ENCODE measurements around the gene EDA.

The EDA gene

DNA sequence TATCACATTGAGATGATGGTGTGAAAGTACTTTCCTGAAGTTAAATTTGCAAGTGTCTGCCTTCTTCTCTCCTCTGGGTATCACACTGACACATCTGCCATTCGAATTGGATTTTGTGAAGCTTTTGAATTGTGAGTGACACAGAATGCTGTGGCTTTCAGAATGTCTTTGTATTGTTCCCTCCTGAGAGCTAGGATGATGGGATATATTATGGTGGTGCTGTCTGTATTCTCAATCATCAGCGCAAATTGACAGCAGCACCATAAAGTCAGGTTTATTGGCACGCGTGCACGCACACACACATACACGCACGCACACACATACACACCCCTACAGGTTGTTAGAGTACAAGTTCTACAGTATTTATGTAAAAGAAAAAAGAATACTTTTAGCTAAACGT lies 290.5 kb downstream of the EDA start:
- Histone ChIP-seq H3K27ac (ENCODE audit: insufficient read depth, low read depth, low read length, poor library complexity, severe bottlenecking) (no peak overlapping the region), H3K4me1 (ENCODE audit: control insufficient read depth, insufficient read depth, low read length) (no peaks in the 10 kb centered on the region), H3K36me3 (ENCODE audit: control insufficient read depth, insufficient read depth, low read length) (no peaks in the 10 kb centered on the region), H3K27me3 (ENCODE audit: control insufficient read depth, insufficient read depth, low read length, poor library complexity, severe bottlenecking) (no peaks in the 10 kb centered on the region), H3K4me3 (ENCODE audit: insufficient read depth, low read depth, low read length) (no peak overlapping the region), H3K9me3 (ENCODE audit: control insufficient read depth, low read length) (no peaks in the 10 kb centered on the region)
- 92% methylated on average over 2 of the region's 8 CpGs; no CpG with 5 or more reads in 1 of the 2 experiments for WGBS, 2 experiments

DNA sequence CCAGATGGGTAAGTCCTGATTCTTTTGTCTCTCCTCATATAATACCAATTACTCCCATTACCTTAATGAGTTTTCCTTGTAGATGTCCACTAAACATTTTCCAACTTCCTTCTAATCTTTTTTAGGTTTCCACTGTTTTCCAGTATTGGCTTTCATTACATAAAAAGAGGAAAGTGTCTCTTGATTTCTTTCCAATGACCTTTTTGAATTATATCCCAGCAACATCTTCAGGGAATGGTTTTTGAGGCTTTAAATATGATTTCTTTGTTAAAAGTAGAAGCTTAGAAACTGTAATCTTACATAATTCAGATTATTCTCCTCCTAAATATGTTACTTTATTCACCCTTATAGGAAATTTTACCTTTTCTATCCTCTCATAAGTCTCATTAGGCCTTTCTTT lies 298.9 kb downstream of the EDA start:
- Histone ChIP-seq H3K4me3 (ENCODE audit: insufficient read depth, low read depth, low read length) (no peak overlapping the region), H3K36me3 (ENCODE audit: control insufficient read depth, insufficient read depth, low read length) (no peaks in the 10 kb centered on the region), H3K4me1 (ENCODE audit: control insufficient read depth, insufficient read depth, low read length) (no peaks in the 10 kb centered on the region), H3K27me3 (ENCODE audit: control insufficient read depth, insufficient read depth, low read length, poor library complexity, severe bottlenecking) (no peaks in the 10 kb centered on the region), H3K9me3 (ENCODE audit: control insufficient read depth, low read length) (no peaks in the 10 kb centered on the region), H3K27ac (ENCODE audit: insufficient read depth, low read depth, low read length, poor library complexity, severe bottlenecking) (no peak overlapping the region)

DNA sequence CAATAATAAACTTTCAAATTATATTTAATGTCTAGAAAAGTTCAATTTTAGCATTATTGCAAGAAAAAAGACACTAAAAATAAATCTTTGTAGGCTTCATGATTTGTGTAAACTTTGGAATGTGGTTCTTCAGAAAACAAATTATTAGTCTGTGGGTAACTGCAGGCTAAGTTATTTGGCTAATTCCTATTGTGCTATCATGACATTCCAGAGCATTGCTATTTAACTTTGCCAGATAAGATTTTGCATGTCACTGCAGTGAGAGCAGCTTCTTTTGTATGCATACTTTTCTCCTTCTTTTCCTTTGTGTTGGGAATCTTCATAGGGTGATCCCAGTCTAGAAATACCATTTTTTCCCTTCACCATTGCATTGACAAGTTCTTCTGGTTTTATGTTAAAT lies 303.8 kb downstream of the EDA start:
- Histone ChIP-seq H3K4me3 (ENCODE audit: insufficient read depth, low read depth, low read length) (no peak overlapping the region), H3K27me3 (ENCODE audit: control insufficient read depth, insufficient read depth, low read length, poor library complexity, severe bottlenecking) (no peaks in the 10 kb centered on the region), H3K4me1 (ENCODE audit: control insufficient read depth, insufficient read depth, low read length) (no peaks in the 10 kb centered on the region), H3K9me3 (ENCODE audit: control insufficient read depth, low read length) (no peaks in the 10 kb centered on the region), H3K36me3 (ENCODE audit: control insufficient read depth, insufficient read depth, low read length) (no peaks in the 10 kb centered on the region), H3K27ac (ENCODE audit: insufficient read depth, low read depth, low read length, poor library complexity, severe bottlenecking) (no peak overlapping the region)

DNA sequence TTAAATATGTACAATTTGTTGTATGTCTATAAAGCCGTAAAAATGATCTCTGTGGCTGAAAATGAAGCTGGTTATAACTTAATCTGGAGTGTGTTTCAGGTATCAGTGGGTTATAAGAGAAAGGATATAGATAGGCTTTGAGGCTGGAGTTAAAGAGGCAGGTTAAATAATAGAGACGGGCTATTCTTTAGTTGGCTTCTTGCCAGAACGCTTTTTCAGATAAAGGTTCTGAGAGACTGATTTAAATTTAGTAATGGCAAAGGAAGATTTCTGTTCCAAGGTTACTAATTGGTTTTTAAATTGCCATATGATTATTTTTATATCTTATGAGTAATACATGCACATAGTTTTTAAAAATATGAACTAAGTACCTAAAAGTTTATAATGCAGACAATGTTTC lies 316.4 kb downstream of the EDA start:
- Histone ChIP-seq H3K9me3 (ENCODE audit: control insufficient read depth, low read length) (no peaks in the 10 kb centered on the region), H3K4me1 (ENCODE audit: control insufficient read depth, insufficient read depth, low read length) (no peaks in the 10 kb centered on the region), H3K27ac (ENCODE audit: insufficient read depth, low read depth, low read length, poor library complexity, severe bottlenecking) (no peak overlapping the region), H3K36me3 (ENCODE audit: control insufficient read depth, insufficient read depth, low read length) (no peaks in the 10 kb centered on the region), H3K27me3 (ENCODE audit: control insufficient read depth, insufficient read depth, low read length, poor library complexity, severe bottlenecking) (no peaks in the 10 kb centered on the region), H3K4me3 (ENCODE audit: insufficient read depth, low read depth, low read length) (no peak overlapping the region)
- WGBS, 2 experiments: 97 to 98% methylated on average over 3 of the region's 3 CpGs

DNA sequence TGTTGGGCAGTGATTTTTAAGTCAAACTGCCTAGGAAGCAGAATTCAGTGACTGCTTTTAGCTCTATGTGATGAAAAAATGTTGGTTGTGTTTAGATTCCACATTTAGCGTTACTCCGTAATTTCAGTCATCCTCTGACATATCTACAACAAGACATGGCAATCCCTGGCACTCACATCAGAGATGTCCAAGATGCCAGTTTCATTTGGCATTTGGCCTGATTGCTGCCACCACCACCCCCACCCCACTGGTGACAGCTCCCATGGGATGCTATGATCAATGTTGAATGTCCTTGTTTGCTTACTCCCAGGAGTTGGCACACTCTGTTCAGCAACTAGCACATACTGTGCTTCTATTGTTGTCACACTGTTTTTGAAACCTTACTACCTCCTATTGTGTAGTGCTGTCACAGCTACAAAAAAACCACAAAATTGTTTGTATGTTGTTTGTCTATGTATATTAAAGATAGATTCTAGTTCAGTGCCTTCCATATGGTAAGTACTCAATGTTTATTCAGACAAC lies 332.4 kb downstream of the EDA start:
- 47% methylated on average over 2 of the region's 2 CpGs; no CpG with 5 or more reads in 1 of the 2 experiments for WGBS, 2 experiments

DNA sequence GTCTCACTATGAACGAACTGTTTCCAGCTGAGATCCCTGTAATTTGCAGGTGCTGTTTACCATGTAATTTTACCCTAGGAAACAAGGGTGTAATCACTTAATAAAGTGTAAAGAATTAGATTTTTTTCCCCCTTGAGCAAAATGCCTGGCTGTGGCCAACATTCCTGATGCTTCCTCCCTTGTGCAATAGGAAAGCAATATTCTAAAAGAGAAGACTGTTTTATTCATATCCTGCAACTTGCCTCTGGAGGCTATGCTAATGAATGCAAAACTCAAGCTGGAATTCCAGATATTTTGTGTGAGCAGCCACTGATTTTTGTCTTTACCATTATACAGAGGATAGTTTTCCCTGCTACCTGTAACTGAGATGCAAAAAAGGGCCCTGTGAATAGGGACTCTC lies 335.8 kb downstream of the EDA start:
- Histone ChIP-seq H3K36me3 (ENCODE audit: control insufficient read depth, insufficient read depth, low read length) (no peaks in the 10 kb centered on the region), H3K4me1 (ENCODE audit: control insufficient read depth, insufficient read depth, low read length) (no peaks in the 10 kb centered on the region), H3K27ac (ENCODE audit: insufficient read depth, low read depth, low read length, poor library complexity, severe bottlenecking) (no peak overlapping the region), H3K27me3 (ENCODE audit: control insufficient read depth, insufficient read depth, low read length, poor library complexity, severe bottlenecking) (no peaks in the 10 kb centered on the region), H3K4me3 (ENCODE audit: insufficient read depth, low read depth, low read length) (no peak overlapping the region), H3K9me3 (ENCODE audit: control insufficient read depth, low read length) (no peaks in the 10 kb centered on the region)
- WGBS, 2 experiments: 100% methylated on average over 1 of the region's 1 CpG

More for the DNA sequence above, 332.4 kb downstream of the EDA start:
- Histone ChIP-seq H3K9me3 (ENCODE audit: control insufficient read depth, low read length) (no peaks in the 10 kb centered on the region), H3K36me3 (ENCODE audit: control insufficient read depth, insufficient read depth, low read length) (no peaks in the 10 kb centered on the region), H3K4me3 (ENCODE audit: insufficient read depth, low read depth, low read length) (no peak overlapping the region), H3K4me1 (ENCODE audit: control insufficient read depth, insufficient read depth, low read length) (no peaks in the 10 kb centered on the region), H3K27ac (ENCODE audit: insufficient read depth, low read depth, low read length, poor library complexity, severe bottlenecking) (no peak overlapping the region), H3K27me3 (ENCODE audit: control insufficient read depth, insufficient read depth, low read length, poor library complexity, severe bottlenecking) (no peaks in the 10 kb centered on the region)

DNA sequence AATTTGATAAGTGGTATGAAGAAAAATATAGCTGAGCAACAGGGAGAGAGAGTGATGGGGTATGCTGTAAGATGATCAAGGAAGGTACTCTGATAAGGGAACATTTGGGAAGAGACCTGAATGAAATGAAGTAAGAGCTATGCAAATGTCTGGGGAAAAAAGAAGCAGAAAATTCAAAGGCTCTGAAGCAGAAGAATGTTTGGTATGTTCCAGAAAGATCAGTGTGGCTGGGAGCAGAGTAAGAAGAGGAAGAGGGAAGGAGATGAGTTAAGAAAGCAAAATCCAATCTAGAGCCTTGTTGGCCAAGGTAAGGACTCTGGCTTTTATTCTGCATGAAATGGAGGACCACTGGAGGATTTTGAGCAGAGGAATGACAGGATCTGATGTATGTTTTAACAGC lies 343.8 kb downstream of the EDA start:
- Histone ChIP-seq H3K4me1 (ENCODE audit: control insufficient read depth, insufficient read depth, low read length) (no peaks in the 10 kb centered on the region), H3K27me3 (ENCODE audit: control insufficient read depth, insufficient read depth, low read length, poor library complexity, severe bottlenecking) (no peaks in the 10 kb centered on the region), H3K27ac (ENCODE audit: insufficient read depth, low read depth, low read length, poor library complexity, severe bottlenecking) (no peak overlapping the region), H3K36me3 (ENCODE audit: control insufficient read depth, insufficient read depth, low read length) (no peaks in the 10 kb centered on the region), H3K4me3 (ENCODE audit: insufficient read depth, low read depth, low read length) (no peak overlapping the region), H3K9me3 (ENCODE audit: control insufficient read depth, low read length) (no peaks in the 10 kb centered on the region)

DNA sequence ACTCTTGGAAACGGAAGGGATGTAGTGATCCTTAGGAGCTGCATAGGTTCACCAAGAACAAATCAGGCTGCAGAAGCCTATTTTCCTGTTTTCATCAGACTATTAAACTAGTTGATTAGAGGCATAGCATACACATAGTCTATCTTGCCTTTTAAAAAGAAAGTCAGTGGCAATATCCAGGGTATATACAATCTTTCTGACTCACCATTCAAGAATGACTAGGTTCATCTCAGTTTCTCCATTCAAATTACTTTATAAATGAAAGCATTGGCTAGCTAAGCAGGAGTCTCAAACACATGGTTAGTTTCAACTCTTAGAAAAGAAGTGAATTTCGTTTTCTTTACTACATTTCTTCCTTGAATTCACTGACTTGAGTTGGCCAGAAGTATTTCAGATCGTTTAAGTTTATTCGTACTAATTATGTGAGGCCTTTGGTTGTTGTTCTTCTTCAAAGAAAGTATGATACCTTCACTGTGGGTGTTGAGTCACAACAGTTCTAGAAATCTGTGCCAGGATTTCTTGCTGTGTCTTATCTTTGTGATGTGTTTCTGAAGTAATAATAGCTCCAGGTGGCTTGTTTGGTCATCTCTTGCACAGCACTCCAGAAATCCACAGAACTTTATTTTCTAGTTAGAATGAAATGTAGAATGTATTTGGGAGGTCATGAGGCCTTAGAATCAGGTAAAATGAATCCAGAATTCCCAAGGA lies 345.6 kb downstream of the EDA start:
- Histone ChIP-seq H3K9me3 (ENCODE audit: control insufficient read depth, low read length) (no peaks in the 10 kb centered on the region), H3K27me3 (ENCODE audit: control insufficient read depth, insufficient read depth, low read length, poor library complexity, severe bottlenecking) (no peaks in the 10 kb centered on the region), H3K4me1 (ENCODE audit: control insufficient read depth, insufficient read depth, low read length) (no peaks in the 10 kb centered on the region), H3K27ac (ENCODE audit: insufficient read depth, low read depth, low read length, poor library complexity, severe bottlenecking) (no peak overlapping the region), H3K4me3 (ENCODE audit: insufficient read depth, low read depth, low read length) (no peak overlapping the region), H3K36me3 (ENCODE audit: control insufficient read depth, insufficient read depth, low read length) (no peaks in the 10 kb centered on the region)
- WGBS, 2 experiments: 89 to 92% methylated on average over 3 to 4 of the region's 4 CpGs

DNA sequence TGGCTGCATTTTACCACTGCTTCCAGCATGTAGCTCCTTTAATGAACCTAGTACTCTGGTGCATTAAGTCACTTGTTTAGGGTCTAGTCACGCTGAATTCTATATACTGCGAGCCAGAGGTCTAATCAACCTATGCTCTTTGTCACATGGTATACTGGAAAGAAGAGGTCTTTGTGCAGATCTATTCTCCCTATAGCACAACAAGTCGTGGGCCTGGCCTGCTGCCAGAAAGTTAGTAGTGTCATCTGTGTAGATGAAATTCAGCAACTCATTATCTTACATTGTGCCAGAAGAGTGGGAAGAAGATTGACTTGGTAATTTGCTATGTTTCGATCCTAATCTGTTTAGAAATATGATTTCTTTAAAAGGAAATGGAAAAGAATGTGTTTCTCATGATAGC lies 353.0 kb downstream of the EDA start:
- no peaks in the 10 kb centered on the region for H3K36me3 ChIP-seq (ENCODE audit: control insufficient read depth, insufficient read depth, low read length)
- H3K27ac ChIP-seq (ENCODE audit: insufficient read depth, low read depth, low read length, poor library complexity, severe bottlenecking): no peak overlapping the region
- no peaks in the 10 kb centered on the region for H3K4me1 ChIP-seq (ENCODE audit: control insufficient read depth, insufficient read depth, low read length)
- no peaks in the 10 kb centered on the region for H3K27me3 ChIP-seq (ENCODE audit: control insufficient read depth, insufficient read depth, low read length, poor library complexity, severe bottlenecking)
- 92 to 99% methylated on average over 2 to 4 of the region's 4 CpGs for WGBS, 2 experiments
- no peak overlapping the region for H3K4me3 ChIP-seq (ENCODE audit: insufficient read depth, low read depth, low read length)
- H3K9me3 ChIP-seq (ENCODE audit: control insufficient read depth, low read length): no peaks in the 10 kb centered on the region

DNA sequence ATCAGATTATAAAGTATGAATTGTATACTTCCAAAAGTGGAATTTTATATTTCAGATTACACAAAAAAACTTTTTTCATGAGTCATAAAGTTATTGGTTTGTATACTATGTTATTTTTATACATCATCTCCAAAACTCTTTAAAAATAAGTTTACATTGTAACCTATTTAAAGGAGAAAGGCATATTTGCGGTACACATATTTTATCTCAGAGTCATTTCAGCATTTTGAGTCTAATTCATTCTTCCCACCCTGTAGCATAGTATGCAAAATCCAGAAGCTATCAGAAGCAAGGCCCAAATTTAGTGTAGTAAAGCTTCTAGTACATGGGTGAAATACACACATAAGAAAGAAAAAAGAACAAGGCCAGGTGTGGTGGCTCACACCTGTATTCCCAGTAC lies 353.5 kb downstream of the EDA start:
- H3K36me3 ChIP-seq (ENCODE audit: control insufficient read depth, insufficient read depth, low read length): no peaks in the 10 kb centered on the region
- no peaks in the 10 kb centered on the region for H3K27me3 ChIP-seq (ENCODE audit: control insufficient read depth, insufficient read depth, low read length, poor library complexity, severe bottlenecking)
- no peaks in the 10 kb centered on the region for H3K9me3 ChIP-seq (ENCODE audit: control insufficient read depth, low read length)
- H3K4me3 ChIP-seq (ENCODE audit: insufficient read depth, low read depth, low read length): no peak overlapping the region
- no peak overlapping the region for H3K27ac ChIP-seq (ENCODE audit: insufficient read depth, low read depth, low read length, poor library complexity, severe bottlenecking)
- H3K4me1 ChIP-seq (ENCODE audit: control insufficient read depth, insufficient read depth, low read length): no peaks in the 10 kb centered on the region
- 100% methylated on average over 1 of the region's 1 CpG; no CpG with 5 or more reads in 1 of the 2 experiments for WGBS, 2 experiments

DNA sequence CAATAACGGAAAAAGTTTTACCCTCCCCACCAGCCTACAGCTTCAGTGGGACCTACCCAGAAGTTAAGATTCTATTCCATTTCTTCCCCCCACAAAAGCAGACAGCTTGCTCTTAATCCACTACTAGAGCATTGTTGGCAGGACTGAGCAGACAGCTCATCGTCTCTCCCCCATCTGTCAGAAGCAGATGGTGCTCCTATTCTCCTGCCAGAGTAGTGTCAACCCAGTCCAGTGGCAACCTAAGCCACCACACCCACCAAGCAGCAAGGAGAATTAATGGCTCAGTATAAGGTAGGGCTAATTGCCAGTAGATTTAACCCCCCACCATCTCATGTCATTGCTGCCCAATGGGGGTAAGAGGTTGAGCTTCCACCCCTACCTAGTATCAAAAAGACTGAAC lies 371.8 kb downstream of the EDA start:
- Histone ChIP-seq H3K27me3 (ENCODE audit: control insufficient read depth, insufficient read depth, low read length, poor library complexity, severe bottlenecking) (no peaks in the 10 kb centered on the region), H3K4me3 (ENCODE audit: insufficient read depth, low read depth, low read length) (no peak overlapping the region), H3K36me3 (ENCODE audit: control insufficient read depth, insufficient read depth, low read length) (no peaks in the 10 kb centered on the region), H3K27ac (ENCODE audit: insufficient read depth, low read depth, low read length, poor library complexity, severe bottlenecking) (no peak overlapping the region), H3K9me3 (ENCODE audit: control insufficient read depth, low read length) (no peaks in the 10 kb centered on the region), H3K4me1 (ENCODE audit: control insufficient read depth, insufficient read depth, low read length) (no peaks in the 10 kb centered on the region)
- 81 to 96% methylated on average over 2 of the region's 2 CpGs for WGBS, 2 experiments

All from ectodermal cell (in vitro differentiated cells).